Glutamatergic neuron (in vitro differentiated cells): Measurements from ENCODE around the gene PARP9. TPM values are rescaled to one million over a fixed set of nuclear protein-coding genes. Genes with fewer than 3 reads are reported as not detected.
"Not testable (repeated sequence)": the region's sequence is repeated elsewhere in the genome, so short reads cannot be mapped to it uniquely, and the experiment has no call there.

ENCODE experiments used
- DNase-seq: peaks from one replicate; pipeline ENCODE4 v3.0.0; 2022
- H3K27ac Mint-ChIP-seq: one replicate; pipeline ENCODE4 v1.8.0; 2020; ENCODE audit warnings: mild to moderate bottlenecking, mixed read lengths, inconsistent platforms; ENCODE audit not compliant: unreplicated experiment
- H3K27me3 Mint-ChIP-seq: one replicate; pipeline ENCODE4 v1.8.0; 2020; ENCODE audit warnings: mild to moderate bottlenecking, moderate library complexity, mixed read lengths, inconsistent platforms; ENCODE audit not compliant: unreplicated experiment
- H3K36me3 Mint-ChIP-seq: one replicate; pipeline ENCODE4 v1.8.0; 2020; ENCODE audit warnings: mild to moderate bottlenecking, mixed read lengths, inconsistent platforms; ENCODE audit not compliant: unreplicated experiment
- H3K4me1 Mint-ChIP-seq: one replicate; pipeline ENCODE4 v1.8.0; 2020; ENCODE audit warnings: mild to moderate bottlenecking, low read depth, mixed read lengths, inconsistent platforms; ENCODE audit not compliant: unreplicated experiment
- H3K4me3 Mint-ChIP-seq: one replicate; pipeline ENCODE4 v1.8.0; 2020; ENCODE audit warnings: mild to moderate bottlenecking, mixed read lengths, inconsistent platforms; ENCODE audit not compliant: unreplicated experiment
- H3K9me3 Mint-ChIP-seq: one replicate; pipeline ENCODE4 v1.8.0; 2020; ENCODE audit warnings: mild to moderate bottlenecking, moderate library complexity, mixed read lengths, inconsistent platforms; ENCODE audit not compliant: unreplicated experiment
- CTCF ChIP-seq: fragments of 200-600 bp; sonication (generic); IDR thresholded peaks from one replicate; pipeline ENCODE4 v1.5.0; 2021; ENCODE audit not compliant: partially characterized antibody, unreplicated experiment
- total RNA-seq: library from RNA; stranded (reverse); fragmentation: NEBNext Ultra II Directional; extraction: Animal tissue kit (Norgen Biotek cat#: 25700); gene quantifications from one replicate; pipeline ENCODE4 v1.2.1, GENCODE V29; 2021; ENCODE audit not compliant: unreplicated experiment

The PARP9 gene
- total RNA-seq, 1 donor from 2014 or later = 0.27 TPM

- no peak for DNase-seq
- Mint-ChIP-seq H3K27ac (no peak within 1 kb of the TSS), H3K36me3 (peaks cover 13% of the 10 kb centered on the region), H3K27me3 (no peaks in the 10 kb centered on the region), H3K9me3 (peaks cover 8% of the 10 kb centered on the region), H3K4me1 (peaks cover 2% of the 10 kb centered on the region), H3K4me3 (peak within 1 kb of the TSS; percentile 83)
- TF ChIP-seq CTCF = no peak
Measured at GRCh38 chr3:122577409-122578031, 13.4 kb upstream of the PARP9 start, which contains the start of gene PARP15. Gene PARP15, plus strand, starts transcription at chr3:122577650. Its CDS starts 18 bp downstream, at chr3:122577668.

GRCh38 chr3:122576174-122576940, 12.3 kb upstream of the PARP9 start:
- TF ChIP-seq CTCF = no peak
- Mint-ChIP-seq H3K4me3 (no peak overlapping the region), H3K27me3 (no peaks in the 10 kb centered on the region), H3K27ac (no peak overlapping the region), H3K36me3 (peaks cover 2% of the 10 kb centered on the region), H3K9me3 (peaks cover 4% of the 10 kb centered on the region), H3K4me1 (peaks cover 2% of the 10 kb centered on the region)
- DNase-seq = no peak

GRCh38 chr3:122572940-122573412, 8.9 kb upstream of the PARP9 start:
- H3K9me3 Mint-ChIP-seq = peaks cover 2% of the 10 kb centered on the region
- DNase-seq = no peak
- no peaks in the 10 kb centered on the region for H3K27me3 Mint-ChIP-seq
- H3K27ac Mint-ChIP-seq = no peak overlapping the region
- H3K4me1 Mint-ChIP-seq = peaks cover 2% of the 10 kb centered on the region
- no peaks in the 10 kb centered on the region for H3K36me3 Mint-ChIP-seq
- H3K4me3 Mint-ChIP-seq = no peak overlapping the region
- TF ChIP-seq CTCF = no peak

- no peak overlapping the region for H3K4me3 Mint-ChIP-seq
- TF ChIP-seq CTCF = no peak
- no peaks in the 10 kb centered on the region for H3K4me1 Mint-ChIP-seq
- DNase-seq = no peak
- no peaks in the 10 kb centered on the region for H3K36me3 Mint-ChIP-seq
- H3K27ac Mint-ChIP-seq = no peak overlapping the region
- peaks cover 4% of the 10 kb centered on the region for H3K27me3 Mint-ChIP-seq
- H3K9me3 Mint-ChIP-seq = peaks cover 5% of the 10 kb centered on the region
Measured at GRCh38 chr3:122568755-122569154, 4.7 kb upstream of the PARP9 start.

- not testable (repeated sequence) for DNase-seq, H3K27ac Mint-ChIP-seq, H3K9me3 Mint-ChIP-seq, H3K4me3 Mint-ChIP-seq, H3K4me1 Mint-ChIP-seq, H3K36me3 Mint-ChIP-seq, H3K27me3 Mint-ChIP-seq
Measured at GRCh38 chr3:122568131-122568530, 4.0 kb upstream of the PARP9 start.
